Fibroblast of mammary gland (primary cell): Measurements from ENCODE around the gene NKG7.
A peak's percentile ranks its signal among the peaks of the same experiment; 100 is the strongest.

Experiments
- DNase-seq: peaks from one replicate; pipeline ENCODE4 v3.0.0-alpha.2; 2010; ENCODE audit warnings: low read depth
- H3K4me3 ChIP-seq: 2 replicates; pipeline ENCODE4 v1.5.1; 2011; ENCODE audit warnings: low read depth, mild to moderate bottlenecking, low read length, moderate library complexity; ENCODE audit not compliant: control insufficient read depth
- TF ChIP-seq, protein P1 (sequence below): conservative IDR thresholded peaks from 2 replicates; pipeline ENCODE4 v1.5.1; 2011; ENCODE audit warnings: low read depth, low read length, inconsistent platforms; ENCODE audit not compliant: control insufficient read depth, insufficient read depth

NKG7 gene

DNA sequence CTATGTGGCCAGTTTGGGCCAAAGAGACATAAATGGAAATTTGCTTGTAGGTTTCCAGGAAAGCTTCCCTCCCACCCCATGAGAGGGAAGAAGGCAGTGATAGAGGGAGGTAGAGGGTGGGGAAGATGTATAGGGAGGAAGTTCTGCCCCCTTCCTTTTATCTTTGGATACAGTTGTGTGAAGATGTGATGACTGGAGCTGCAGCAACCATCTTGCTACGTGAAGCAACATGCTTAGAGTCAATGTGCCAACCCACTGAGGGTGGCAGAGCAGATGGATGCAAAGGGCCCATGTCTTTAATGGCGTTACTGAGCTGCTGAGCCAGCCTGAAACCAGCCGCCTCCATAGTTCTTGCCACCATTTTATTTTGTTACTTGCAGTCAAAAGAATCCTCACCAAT is 41.3 kb downstream of the NKG7 start:
- DNase-seq, result no peak
- TF ChIP-seq, protein P1, sequence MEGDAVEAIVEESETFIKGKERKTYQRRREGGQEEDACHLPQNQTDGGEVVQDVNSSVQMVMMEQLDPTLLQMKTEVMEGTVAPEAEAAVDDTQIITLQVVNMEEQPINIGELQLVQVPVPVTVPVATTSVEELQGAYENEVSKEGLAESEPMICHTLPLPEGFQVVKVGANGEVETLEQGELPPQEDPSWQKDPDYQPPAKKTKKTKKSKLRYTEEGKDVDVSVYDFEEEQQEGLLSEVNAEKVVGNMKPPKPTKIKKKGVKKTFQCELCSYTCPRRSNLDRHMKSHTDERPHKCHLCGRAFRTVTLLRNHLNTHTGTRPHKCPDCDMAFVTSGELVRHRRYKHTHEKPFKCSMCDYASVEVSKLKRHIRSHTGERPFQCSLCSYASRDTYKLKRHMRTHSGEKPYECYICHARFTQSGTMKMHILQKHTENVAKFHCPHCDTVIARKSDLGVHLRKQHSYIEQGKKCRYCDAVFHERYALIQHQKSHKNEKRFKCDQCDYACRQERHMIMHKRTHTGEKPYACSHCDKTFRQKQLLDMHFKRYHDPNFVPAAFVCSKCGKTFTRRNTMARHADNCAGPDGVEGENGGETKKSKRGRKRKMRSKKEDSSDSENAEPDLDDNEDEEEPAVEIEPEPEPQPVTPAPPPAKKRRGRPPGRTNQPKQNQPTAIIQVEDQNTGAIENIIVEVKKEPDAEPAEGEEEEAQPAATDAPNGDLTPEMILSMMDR, result no peak
- no peak overlapping the region for H3K4me3 ChIP-seq

DNA sequence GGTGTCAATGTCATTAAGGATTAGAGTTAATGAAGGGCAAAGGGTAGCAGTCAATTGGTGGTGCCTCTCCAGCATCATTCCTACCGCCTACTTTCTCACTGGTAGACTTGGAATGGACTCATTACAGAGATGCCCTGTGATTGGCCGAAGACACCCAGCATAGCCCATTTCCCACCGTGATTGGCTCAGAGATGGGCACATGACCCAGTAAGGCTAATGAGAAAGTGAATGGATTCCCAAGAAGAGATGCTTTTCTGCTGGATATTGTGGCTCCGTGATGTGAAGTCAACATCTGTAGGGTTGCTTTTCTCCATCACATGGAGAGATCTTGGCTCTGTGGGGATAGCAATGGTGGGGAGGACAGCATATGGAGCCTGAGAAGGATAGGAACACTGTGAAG is 42.1 kb downstream of the NKG7 start:
- TF ChIP-seq, protein P1, result no peak
- no peak overlapping the region for H3K4me3 ChIP-seq
- no peak for DNase-seq

DNA sequence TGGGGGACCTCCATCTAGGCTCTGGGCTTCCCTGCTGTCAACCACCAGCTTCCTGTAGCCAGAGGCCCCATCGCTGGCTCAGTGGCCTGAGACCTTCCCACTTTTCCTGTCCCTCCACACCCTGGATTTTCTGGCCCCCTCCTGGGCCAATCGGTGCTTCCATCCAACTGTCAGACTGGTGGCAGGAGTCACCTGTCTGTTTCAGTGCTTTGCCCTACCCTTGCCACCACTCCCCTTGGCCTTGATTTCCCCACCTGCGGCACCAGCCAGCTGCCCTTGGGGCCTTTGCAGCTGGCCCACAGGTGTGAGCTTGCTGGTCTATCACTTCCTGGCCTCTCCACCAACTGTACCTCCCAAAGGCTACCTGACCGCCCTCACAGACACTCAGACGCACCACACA is 43.0 kb downstream of the NKG7 start:
- TF ChIP-seq, protein P1, result no peak
- H3K4me3 ChIP-seq, result no peak overlapping the region
- DNase-seq, result no peak

DNA sequence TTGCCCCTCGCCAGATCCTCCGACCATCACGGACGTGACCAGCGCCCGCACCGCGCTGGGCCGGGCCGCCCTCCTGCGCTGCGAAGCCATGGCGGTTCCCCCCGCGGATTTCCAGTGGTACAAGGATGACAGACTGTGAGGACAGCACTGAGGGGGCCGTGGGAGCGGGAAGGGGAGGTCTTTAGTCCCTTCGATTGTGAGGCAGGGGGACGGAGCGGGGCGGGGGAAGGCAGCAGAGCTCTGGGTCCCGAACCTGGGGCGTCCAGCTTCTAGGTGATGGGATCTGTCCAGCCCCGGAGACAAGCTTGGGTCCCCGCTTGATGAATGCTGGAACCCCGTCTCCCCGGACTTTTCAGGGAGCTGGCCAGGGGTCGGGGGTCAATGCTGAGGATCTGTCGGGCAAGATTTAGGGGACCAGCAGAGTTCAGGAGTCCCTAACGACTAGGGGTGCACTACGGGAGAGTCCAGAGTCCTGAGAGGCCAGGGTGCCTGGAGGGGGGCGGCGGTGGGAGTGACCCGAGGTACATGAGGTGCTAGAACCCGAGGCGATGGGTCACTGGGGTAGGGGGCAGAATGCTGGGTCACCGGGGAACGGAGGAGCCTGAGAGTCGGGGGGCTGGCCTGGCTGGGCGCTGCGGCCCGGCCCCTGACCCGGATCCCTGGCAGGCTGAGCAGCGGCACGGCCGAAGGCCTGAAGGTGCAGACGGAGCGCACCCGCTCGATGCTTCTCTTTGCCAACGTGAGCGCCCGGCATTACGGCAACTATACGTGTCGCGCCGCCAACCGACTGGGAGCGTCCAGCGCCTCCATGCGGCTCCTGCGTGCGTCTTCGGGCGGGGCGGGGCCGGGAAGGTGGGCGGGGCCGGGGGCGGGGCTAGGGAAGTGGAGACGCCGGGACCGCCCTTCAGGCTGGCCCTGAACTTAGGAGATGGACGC is 45.1 kb downstream of the NKG7 start:
- peak; percentile 51 for DNase-seq
- H3K4me3 ChIP-seq, result peak overlapping the region; percentile 16
- TF ChIP-seq, protein P1, result peak; percentile 1

DNA sequence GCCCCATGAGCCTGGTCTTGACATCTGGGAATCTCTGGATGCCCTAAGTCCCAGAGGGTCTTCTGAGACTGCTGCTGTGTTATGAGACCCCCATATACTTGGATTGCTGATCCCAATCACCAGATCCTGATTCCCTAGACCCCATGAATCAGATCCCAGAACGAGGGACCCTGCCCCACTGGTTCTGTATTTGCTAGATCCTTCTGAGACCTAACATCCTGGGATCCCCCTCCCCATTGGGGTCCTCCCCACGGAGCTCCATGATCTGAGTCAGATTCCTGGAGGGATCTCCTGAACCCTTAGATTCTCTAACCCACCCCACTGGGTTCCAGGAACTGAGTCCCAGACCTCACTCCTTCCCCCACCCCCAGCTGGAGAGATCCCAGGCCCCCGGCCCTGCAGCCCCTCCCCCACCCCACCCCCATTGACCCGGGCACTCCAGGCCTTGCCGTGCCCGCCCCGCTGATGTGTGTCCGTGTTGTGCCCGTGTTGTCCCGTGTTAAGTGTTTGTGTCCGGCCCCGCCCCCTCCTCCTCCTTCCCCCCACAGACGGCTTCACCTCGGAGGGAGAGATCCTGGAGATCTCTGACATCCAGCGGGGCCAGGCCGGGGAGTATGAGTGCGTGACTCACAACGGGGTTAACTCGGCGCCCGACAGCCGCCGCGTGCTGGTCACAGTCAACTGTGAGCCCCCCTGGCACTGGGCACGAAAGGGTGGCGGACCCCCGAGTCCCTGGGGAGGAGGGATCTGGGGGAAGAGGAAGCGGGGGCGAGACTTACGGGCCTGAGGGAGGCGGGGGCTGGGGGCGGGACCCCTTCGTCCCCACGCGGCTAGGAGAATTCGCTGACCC is 46.0 kb downstream of the NKG7 start:
- DNase-seq, result no peak
- TF ChIP-seq, protein P1, result no peak
- no peak overlapping the region for H3K4me3 ChIP-seq

DNA sequence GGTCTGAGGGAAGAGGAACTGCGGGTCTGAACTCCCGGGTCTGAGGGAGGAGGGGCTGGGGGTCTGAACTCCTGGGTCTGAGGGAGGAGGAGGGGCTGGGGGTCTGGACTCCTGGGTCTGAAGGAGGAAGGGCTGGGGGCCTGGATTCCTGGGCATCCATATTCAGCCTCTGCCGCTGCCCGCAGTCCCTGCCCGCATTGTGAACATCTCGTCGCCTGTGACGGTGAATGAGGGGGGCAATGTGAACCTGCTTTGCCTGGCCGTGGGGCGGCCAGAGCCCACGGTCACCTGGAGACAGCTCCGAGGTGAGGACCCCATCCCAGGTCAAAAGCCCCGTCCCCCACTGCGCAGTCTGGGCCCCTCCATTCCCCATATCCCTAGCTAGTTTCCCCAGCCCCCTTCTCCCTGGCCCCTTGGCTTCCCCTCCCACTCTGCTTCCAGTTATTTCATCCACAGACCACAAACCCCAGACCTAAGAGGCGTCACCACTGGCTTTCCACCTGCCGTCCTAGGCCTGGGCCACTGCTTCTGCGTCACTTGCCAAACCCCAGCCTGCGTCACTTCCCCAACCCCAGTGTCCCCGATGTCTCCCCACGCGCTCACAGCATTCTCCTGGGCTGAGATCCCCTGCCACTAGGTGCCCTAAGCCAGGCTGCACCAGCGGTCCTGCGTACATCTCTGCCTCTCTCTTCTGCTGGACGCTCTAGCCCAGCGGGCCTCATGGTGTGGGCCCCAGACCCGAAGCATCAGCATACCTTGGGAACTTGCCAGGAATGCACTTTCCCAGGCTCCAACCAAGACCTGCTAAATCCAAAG is 47.1 kb downstream of the NKG7 start:
- TF ChIP-seq, protein P1, result no peak
- no peak for DNase-seq
- no peak overlapping the region for H3K4me3 ChIP-seq
